Measurements from ENCODE around the gene STKLD1. TPM values are rescaled to one million over a fixed set of nuclear protein-coding genes. Genes with fewer than 3 reads are reported as not detected.

The STKLD1 gene
- total and polyA plus RNA-seq, 2 donors (not counting 1 experiment from before 2014, with no cell fraction given), result 0.18 to 1.1 TPM

- Mint-ChIP-seq H3K4me1 (peaks cover 2% of the 10 kb centered on the region), H3K9me3 (ENCODE audit: insufficient read depth) (no peaks in the 10 kb centered on the region), H3K27me3 (no peaks in the 10 kb centered on the region), H3K4me3 (no peak overlapping the region), H3K27ac (peak overlapping the region; percentile 46)
- H3K79me2 ChIP-seq (ENCODE audit: control insufficient read depth, insufficient read depth, low read length), result peaks cover 5% of the 10 kb centered on the region
- peaks cover 0 to 2% of the 10 kb centered on the region in 2 donors for H3K4me1 ChIP-seq (ENCODE audit: control insufficient read depth in 2 of 2, insufficient read depth in 2 of 2, low read length in 2 of 2)
- no peak overlapping the region for H3K27ac ChIP-seq (ENCODE audit: low read length in 2 of 2)
- peaks cover 0 to 64% of the 10 kb centered on the region in 2 experiments for H3K36me3 ChIP-seq (replicated peaks in 1 of 2; ENCODE audit: control extremely low read depth in 1 of 2, control insufficient read depth in 1 of 2, extremely low read depth in 1 of 2, insufficient read depth in 2 of 2, low read length in 1 of 2)
- H3K9ac ChIP-seq (ENCODE audit: low read length), result no peak overlapping the region
- 66% methylated on average over 23 of the region's 24 CpGs for WGBS (ENCODE audit: insufficient coverage)
- no peaks in the 10 kb centered on the region for H3K27me3 ChIP-seq (replicated peaks in 1 of 4; ENCODE audit: control extremely low read depth in 1 of 4, control insufficient read depth in 3 of 4, insufficient read depth in 4 of 4, low read length in 3 of 4)
- TF ChIP-seq EZH2 (IDR thresholded peaks at IDR 0.05; ENCODE audit: borderline replicate concordance, insufficient read depth, low read depth, low read length, poor library complexity, severe bottlenecking), result no peak
- peak; percentile 87 for TF ChIP-seq CTCF (IDR thresholded peaks at IDR 0.05)
- no peak overlapping the region for H3K4me3 ChIP-seq (ENCODE audit: control extremely low read depth in 1 of 5, extremely low read depth in 1 of 5, insufficient read depth in 1 of 5, low read depth in 2 of 5, low read length in 4 of 5)
- DNase-seq, result peak; percentile 86
- H3K9me3 ChIP-seq (ENCODE audit: control extremely low read depth in 1 of 3, control insufficient read depth in 2 of 3, insufficient read depth in 1 of 3, low read length in 2 of 3), result no peaks in the 10 kb centered on the region
- peak; percentile 93 for ATAC-seq (ENCODE audit: low read depth)
- H3K4me2 ChIP-seq (replicated peaks; ENCODE audit: low read depth, low read length, poor library complexity, severe bottlenecking), result no peak overlapping the region
- H2AFZ ChIP-seq (ENCODE audit: insufficient read depth, low read depth, low read length, poor library complexity, severe bottlenecking), result no peak overlapping the region
- intact Hi-C loops (cut with micrococcal nuclease), result loop anchor here (1.0 to 2.0 kb wide), 3 partner anchors 54 to 80 kb away; partner anchors contain the start of gene SLC2A6
- ChIA-PET POLR2A (no interaction called here), CTCF (interaction anchor here (0.6 to 4.8 kb wide), 6 partner anchors 11 to 220 kb away, joined by 3 to 34 read pairs (median 4); partner anchors contain the start of genes CACFD1 and REXO4)
- peaks cover 48% of the 10 kb centered on the region for H4K20me1 ChIP-seq (ENCODE audit: control insufficient read depth, insufficient read depth, low read length, poor library complexity, severe bottlenecking)
These were observed 30.5 kb downstream of the STKLD1 start for GRCh38 chr9:133406480-133407307.

- Histone ChIP-seq H3K27ac (ENCODE audit: low read length in 2 of 2) (no peak overlapping the region), H3K4me1 (ENCODE audit: control insufficient read depth in 2 of 2, insufficient read depth in 2 of 2, low read length in 2 of 2) (peaks cover 0 to 2% of the 10 kb centered on the region in 2 donors), H3K36me3 (replicated peaks in 1 of 2; ENCODE audit: control extremely low read depth in 1 of 2, control insufficient read depth in 1 of 2, extremely low read depth in 1 of 2, insufficient read depth in 2 of 2, low read length in 1 of 2) (peaks cover 4 to 69% of the 10 kb centered on the region in 2 experiments), H2AFZ (ENCODE audit: insufficient read depth, low read depth, low read length, poor library complexity, severe bottlenecking) (no peak overlapping the region), H3K27me3 (replicated peaks in 1 of 4; ENCODE audit: control extremely low read depth in 1 of 4, control insufficient read depth in 3 of 4, insufficient read depth in 4 of 4, low read length in 3 of 4) (no peaks in the 10 kb centered on the region), H3K9me3 (ENCODE audit: control extremely low read depth in 1 of 3, control insufficient read depth in 2 of 3, insufficient read depth in 1 of 3, low read length in 2 of 3) (no peaks in the 10 kb centered on the region), H3K4me2 (replicated peaks; ENCODE audit: low read depth, low read length, poor library complexity, severe bottlenecking) (no peak overlapping the region), H4K20me1 (ENCODE audit: control insufficient read depth, insufficient read depth, low read length, poor library complexity, severe bottlenecking) (peaks cover 61% of the 10 kb centered on the region), H3K4me3 (ENCODE audit: control extremely low read depth in 1 of 5, extremely low read depth in 1 of 5, insufficient read depth in 1 of 5, low read depth in 2 of 5, low read length in 4 of 5) (no peak overlapping the region), H3K9ac (ENCODE audit: low read length) (no peak overlapping the region), H3K79me2 (ENCODE audit: control insufficient read depth, insufficient read depth, low read length) (peaks cover 14% of the 10 kb centered on the region)
- TF ChIP-seq CTCF (IDR thresholded peaks at IDR 0.05) (no peak), EZH2 (IDR thresholded peaks at IDR 0.05; ENCODE audit: borderline replicate concordance, insufficient read depth, low read depth, low read length, poor library complexity, severe bottlenecking) (no peak)
- no peak for DNase-seq
- ATAC-seq (ENCODE audit: low read depth), result no peak
- CTCF ChIA-PET, result interaction anchor here (1.2 kb wide), 1 partner anchor 79 kb away, joined by 6 read pairs; no protein-coding TSS in a partner anchor
- intact Hi-C loops (cut with micrococcal nuclease), result no loop called here
- WGBS (ENCODE audit: insufficient coverage), result no CpG with 5 or more reads among the region's 1 CpG
- H3K27me3 Mint-ChIP-seq, result no peaks in the 10 kb centered on the region
- no peak overlapping the region for H3K27ac Mint-ChIP-seq
- H3K4me1 Mint-ChIP-seq, result peaks cover 2% of the 10 kb centered on the region
- H3K4me3 Mint-ChIP-seq, result no peak overlapping the region
- POLR2A ChIA-PET, result interaction anchor here (0.7 kb wide), 1 partner anchor 10 kb away, joined by 6 read pairs; the partner anchor contains the start of gene REXO4
- H3K9me3 Mint-ChIP-seq (ENCODE audit: insufficient read depth), result no peaks in the 10 kb centered on the region
These were observed 31.9 kb downstream of the STKLD1 start for GRCh38 chr9:133408042-133408441.
